Activated CD8-positive, alpha-beta memory T cell treated with anti-CD3 and anti-CD28 coated beads, Interleukin-2, amount 50 U/mL, for 48 hours (primary cell): ENCODE measurements around the gene ZC3H4.

Experiments used
- DNase-seq: peaks from one replicate; pipeline ENCODE4 v3.0.0-alpha.2; 2020

The ZC3H4 gene

GRCh38 chr19:47044946-47045866 is 68.4 kb downstream of the ZC3H4 start:
- no peak for DNase-seq

GRCh38 chr19:47040869-47041268 is 72.7 kb downstream of the ZC3H4 start:
- no peak for DNase-seq

GRCh38 chr19:47039239-47039874 is 74.2 kb downstream of the ZC3H4 start:
- no peak for DNase-seq

GRCh38 chr19:47037766-47038165 is 75.8 kb downstream of the ZC3H4 start:
- DNase-seq: no peak

GRCh38 chr19:47036097-47036651 is 77.4 kb downstream of the ZC3H4 start:
- no peak for DNase-seq

- DNase-seq: peak; percentile 100
Measured at GRCh38 chr19:47035127-47036096, 78.2 kb downstream of the ZC3H4 start.

GRCh38 chr19:47032171-47032811 is 81.3 kb downstream of the ZC3H4 start:
- peak; percentile 80 for DNase-seq

GRCh38 chr19:47028195-47028601 is 85.4 kb downstream of the ZC3H4 start:
- no peak for DNase-seq

GRCh38 chr19:47027586-47028088 is 85.9 kb downstream of the ZC3H4 start:
- no peak for DNase-seq

GRCh38 chr19:47026889-47027288 is 86.7 kb downstream of the ZC3H4 start:
- DNase-seq: no peak

- DNase-seq: no peak
Measured at GRCh38 chr19:47026156-47026555, 87.4 kb downstream of the ZC3H4 start.

GRCh38 chr19:47024502-47024901 is 89.1 kb downstream of the ZC3H4 start:
- no peak for DNase-seq

- DNase-seq: no peak
Measured at GRCh38 chr19:47023448-47023794, 90.2 kb downstream of the ZC3H4 start.

GRCh38 chr19:47022541-47023447 is 90.8 kb downstream of the ZC3H4 start:
- DNase-seq: no peak

GRCh38 chr19:47022140-47022536 is 91.4 kb downstream of the ZC3H4 start:
- no peak for DNase-seq

- DNase-seq: no peak
Measured at GRCh38 chr19:47021536-47022139, 91.9 kb downstream of the ZC3H4 start.

GRCh38 chr19:47020992-47021496 is 92.5 kb downstream of the ZC3H4 start:
- no peak for DNase-seq

GRCh38 chr19:47020132-47020805 is 93.3 kb downstream of the ZC3H4 start:
- DNase-seq: no peak

- no peak for DNase-seq
Measured at GRCh38 chr19:47019431-47020041, 94.0 kb downstream of the ZC3H4 start, which contains the start of gene NPAS1. NPAS1 (plus strand) TSS chr19:47019837; CDS start chr19:47021048, 1,211 bp downstream.
